HEK293 (cell line): ENCODE results near the gene STC2.
A peak's percentile ranks its signal among the peaks of the same experiment; 100 is the strongest.

Source experiments
- MZF1 ChIP-seq: fragments of 450-650 bp; formaldehyde crosslinking; IDR thresholded peaks from 2 replicates; pipeline ENCODE4 v1.5.1; 2017; ENCODE audit warnings: missing biosample characterization, missing genetic modification characterization, borderline replicate concordance
- OSR2 ChIP-seq: fragments of 450-650 bp; formaldehyde crosslinking; IDR thresholded peaks from 2 replicates; pipeline ENCODE4 v1.5.1; 2016; ENCODE audit warnings: missing biosample characterization, missing genetic modification characterization
- SALL2 ChIP-seq: fragments of 450-650 bp; formaldehyde crosslinking; IDR thresholded peaks from 2 replicates; pipeline ENCODE4 v1.5.0; 2017; ENCODE audit warnings: missing biosample characterization, mild to moderate bottlenecking, missing genetic modification characterization, borderline replicate concordance
- TRIM28 ChIP-seq: IDR thresholded peaks from 2 replicates; pipeline ENCODE4 v1.6.1; 2011; ENCODE audit warnings: low read length, control low read depth, borderline replicate concordance
- ZBTB21 ChIP-seq: fragments of 450-650 bp; formaldehyde crosslinking; IDR thresholded peaks from 2 replicates; pipeline ENCODE4 v1.5.1; 2017; ENCODE audit warnings: missing biosample characterization, missing genetic modification characterization
- ZBTB49 ChIP-seq: fragments of 450-650 bp; formaldehyde crosslinking; IDR thresholded peaks from 2 replicates; pipeline ENCODE4 v1.5.1; 2016; ENCODE audit warnings: missing biosample characterization, missing genetic modification characterization, low read depth
- ZFP41 ChIP-seq: fragments of 450-650 bp; formaldehyde crosslinking; IDR thresholded peaks from 2 replicates; pipeline ENCODE4 v1.5.1; 2016; ENCODE audit warnings: missing biosample characterization, missing genetic modification characterization, borderline replicate concordance
- ZNF112 ChIP-seq: fragments of 450-650 bp; formaldehyde crosslinking; IDR thresholded peaks from 2 replicates; pipeline ENCODE4 v1.5.0; 2017; ENCODE audit warnings: missing biosample characterization, missing genetic modification characterization
- ZNF18 ChIP-seq: fragments of 450-650 bp; formaldehyde crosslinking; IDR thresholded peaks from 2 replicates; pipeline ENCODE4 v1.5.1; 2016; ENCODE audit warnings: missing biosample characterization, missing genetic modification characterization
- ZNF184 ChIP-seq: fragments of 450-650 bp; IDR thresholded peaks from 2 replicates; pipeline ENCODE4 v1.5.1; 2018; ENCODE audit warnings: missing biosample characterization, mild to moderate bottlenecking, missing genetic modification characterization
- ZNF324 ChIP-seq: fragments of 450-650 bp; formaldehyde crosslinking; IDR thresholded peaks from 2 replicates; pipeline ENCODE4 v1.5.1; 2016; ENCODE audit warnings: missing biosample characterization, missing genetic modification characterization
- ZNF335 ChIP-seq: fragments of 450-650 bp; formaldehyde crosslinking; conservative IDR thresholded peaks from 2 replicates; pipeline ENCODE4 v1.5.1; 2016; ENCODE audit warnings: missing biosample characterization, missing genetic modification characterization
- ZNF37A ChIP-seq: fragments of 450-650 bp; IDR thresholded peaks from 2 replicates; pipeline ENCODE4 v1.5.1; 2018; ENCODE audit warnings: missing biosample characterization, missing genetic modification characterization
- ZNF423 ChIP-seq: fragments of 450-650 bp; formaldehyde crosslinking; IDR thresholded peaks from 2 replicates; pipeline ENCODE4 v1.5.1; 2016; ENCODE audit warnings: missing biosample characterization, missing genetic modification characterization
- ZNF514 ChIP-seq: fragments of 450-650 bp; formaldehyde crosslinking; IDR thresholded peaks from 2 replicates; pipeline ENCODE4 v1.5.1; 2016; ENCODE audit warnings: missing biosample characterization, missing genetic modification characterization
- ZNF654 ChIP-seq: fragments of 450-650 bp; formaldehyde crosslinking; IDR thresholded peaks from 2 replicates; pipeline ENCODE4 v1.5.1; 2016; ENCODE audit warnings: low read depth, missing biosample characterization, missing genetic modification characterization
- ZNF658 ChIP-seq: fragments of 450-650 bp; formaldehyde crosslinking; IDR thresholded peaks from 2 replicates; pipeline ENCODE4; 2016; ENCODE audit warnings: missing biosample characterization, missing genetic modification characterization
- TF ChIP-seq, protein P1 (sequence below): fragments of 450-650 bp; formaldehyde crosslinking; IDR thresholded peaks from 2 replicates; pipeline ENCODE4 v1.5.1; 2017; ENCODE audit warnings: missing biosample characterization, missing genetic modification characterization
- TF ChIP-seq, protein P2 (sequence below): fragments of 450-650 bp; formaldehyde crosslinking; IDR thresholded peaks from 2 replicates; pipeline ENCODE4 v1.5.1; 2016; ENCODE audit warnings: missing biosample characterization, missing genetic modification characterization
- TF ChIP-seq, protein P3 (sequence below): fragments of 450-650 bp; formaldehyde crosslinking; IDR thresholded peaks from 2 replicates; pipeline ENCODE4 v1.5.1; 2016; ENCODE audit warnings: missing biosample characterization, missing genetic modification characterization, borderline replicate concordance
- TF ChIP-seq, protein P4 (sequence below): fragments of 450-650 bp; formaldehyde crosslinking; IDR thresholded peaks from 2 replicates; pipeline ENCODE4 v1.5.1; 2016; ENCODE audit warnings: missing biosample characterization, missing genetic modification characterization

Gene STC2

GRCh38 chr5:173315495-173316338, 12.5 kb downstream of the STC2 start (continued):
- TF ChIP-seq ZNF184 = 0 out of 2 replicates have a peak, but pooled peaks have one; percentile 31
- TF ChIP-seq ZNF324 = peak; percentile 50
- no peak for TF ChIP-seq SALL2 (tag by site-specific recombination)
- peak; percentile 91 for TF ChIP-seq OSR2 (tag by site-specific recombination)
- TF ChIP-seq, protein P1, sequence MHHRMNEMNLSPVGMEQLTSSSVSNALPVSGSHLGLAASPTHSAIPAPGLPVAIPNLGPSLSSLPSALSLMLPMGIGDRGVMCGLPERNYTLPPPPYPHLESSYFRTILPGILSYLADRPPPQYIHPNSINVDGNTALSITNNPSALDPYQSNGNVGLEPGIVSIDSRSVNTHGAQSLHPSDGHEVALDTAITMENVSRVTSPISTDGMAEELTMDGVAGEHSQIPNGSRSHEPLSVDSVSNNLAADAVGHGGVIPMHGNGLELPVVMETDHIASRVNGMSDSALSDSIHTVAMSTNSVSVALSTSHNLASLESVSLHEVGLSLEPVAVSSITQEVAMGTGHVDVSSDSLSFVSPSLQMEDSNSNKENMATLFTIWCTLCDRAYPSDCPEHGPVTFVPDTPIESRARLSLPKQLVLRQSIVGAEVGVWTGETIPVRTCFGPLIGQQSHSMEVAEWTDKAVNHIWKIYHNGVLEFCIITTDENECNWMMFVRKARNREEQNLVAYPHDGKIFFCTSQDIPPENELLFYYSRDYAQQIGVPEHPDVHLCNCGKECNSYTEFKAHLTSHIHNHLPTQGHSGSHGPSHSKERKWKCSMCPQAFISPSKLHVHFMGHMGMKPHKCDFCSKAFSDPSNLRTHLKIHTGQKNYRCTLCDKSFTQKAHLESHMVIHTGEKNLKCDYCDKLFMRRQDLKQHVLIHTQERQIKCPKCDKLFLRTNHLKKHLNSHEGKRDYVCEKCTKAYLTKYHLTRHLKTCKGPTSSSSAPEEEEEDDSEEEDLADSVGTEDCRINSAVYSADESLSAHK (tag by site-specific recombination) = peak; percentile 66
- no peak for TF ChIP-seq ZNF514 (tag by site-specific recombination)
- TF ChIP-seq, protein P2, sequence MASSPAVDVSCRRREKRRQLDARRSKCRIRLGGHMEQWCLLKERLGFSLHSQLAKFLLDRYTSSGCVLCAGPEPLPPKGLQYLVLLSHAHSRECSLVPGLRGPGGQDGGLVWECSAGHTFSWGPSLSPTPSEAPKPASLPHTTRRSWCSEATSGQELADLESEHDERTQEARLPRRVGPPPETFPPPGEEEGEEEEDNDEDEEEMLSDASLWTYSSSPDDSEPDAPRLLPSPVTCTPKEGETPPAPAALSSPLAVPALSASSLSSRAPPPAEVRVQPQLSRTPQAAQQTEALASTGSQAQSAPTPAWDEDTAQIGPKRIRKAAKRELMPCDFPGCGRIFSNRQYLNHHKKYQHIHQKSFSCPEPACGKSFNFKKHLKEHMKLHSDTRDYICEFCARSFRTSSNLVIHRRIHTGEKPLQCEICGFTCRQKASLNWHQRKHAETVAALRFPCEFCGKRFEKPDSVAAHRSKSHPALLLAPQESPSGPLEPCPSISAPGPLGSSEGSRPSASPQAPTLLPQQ (tag by site-specific recombination) = peak; percentile 54; the same call in 1 of the 2 replicates
- TF ChIP-seq ZNF37A (tag by site-specific recombination) = no peak
- no peak for TF ChIP-seq ZFP41
- TF ChIP-seq, protein P3, sequence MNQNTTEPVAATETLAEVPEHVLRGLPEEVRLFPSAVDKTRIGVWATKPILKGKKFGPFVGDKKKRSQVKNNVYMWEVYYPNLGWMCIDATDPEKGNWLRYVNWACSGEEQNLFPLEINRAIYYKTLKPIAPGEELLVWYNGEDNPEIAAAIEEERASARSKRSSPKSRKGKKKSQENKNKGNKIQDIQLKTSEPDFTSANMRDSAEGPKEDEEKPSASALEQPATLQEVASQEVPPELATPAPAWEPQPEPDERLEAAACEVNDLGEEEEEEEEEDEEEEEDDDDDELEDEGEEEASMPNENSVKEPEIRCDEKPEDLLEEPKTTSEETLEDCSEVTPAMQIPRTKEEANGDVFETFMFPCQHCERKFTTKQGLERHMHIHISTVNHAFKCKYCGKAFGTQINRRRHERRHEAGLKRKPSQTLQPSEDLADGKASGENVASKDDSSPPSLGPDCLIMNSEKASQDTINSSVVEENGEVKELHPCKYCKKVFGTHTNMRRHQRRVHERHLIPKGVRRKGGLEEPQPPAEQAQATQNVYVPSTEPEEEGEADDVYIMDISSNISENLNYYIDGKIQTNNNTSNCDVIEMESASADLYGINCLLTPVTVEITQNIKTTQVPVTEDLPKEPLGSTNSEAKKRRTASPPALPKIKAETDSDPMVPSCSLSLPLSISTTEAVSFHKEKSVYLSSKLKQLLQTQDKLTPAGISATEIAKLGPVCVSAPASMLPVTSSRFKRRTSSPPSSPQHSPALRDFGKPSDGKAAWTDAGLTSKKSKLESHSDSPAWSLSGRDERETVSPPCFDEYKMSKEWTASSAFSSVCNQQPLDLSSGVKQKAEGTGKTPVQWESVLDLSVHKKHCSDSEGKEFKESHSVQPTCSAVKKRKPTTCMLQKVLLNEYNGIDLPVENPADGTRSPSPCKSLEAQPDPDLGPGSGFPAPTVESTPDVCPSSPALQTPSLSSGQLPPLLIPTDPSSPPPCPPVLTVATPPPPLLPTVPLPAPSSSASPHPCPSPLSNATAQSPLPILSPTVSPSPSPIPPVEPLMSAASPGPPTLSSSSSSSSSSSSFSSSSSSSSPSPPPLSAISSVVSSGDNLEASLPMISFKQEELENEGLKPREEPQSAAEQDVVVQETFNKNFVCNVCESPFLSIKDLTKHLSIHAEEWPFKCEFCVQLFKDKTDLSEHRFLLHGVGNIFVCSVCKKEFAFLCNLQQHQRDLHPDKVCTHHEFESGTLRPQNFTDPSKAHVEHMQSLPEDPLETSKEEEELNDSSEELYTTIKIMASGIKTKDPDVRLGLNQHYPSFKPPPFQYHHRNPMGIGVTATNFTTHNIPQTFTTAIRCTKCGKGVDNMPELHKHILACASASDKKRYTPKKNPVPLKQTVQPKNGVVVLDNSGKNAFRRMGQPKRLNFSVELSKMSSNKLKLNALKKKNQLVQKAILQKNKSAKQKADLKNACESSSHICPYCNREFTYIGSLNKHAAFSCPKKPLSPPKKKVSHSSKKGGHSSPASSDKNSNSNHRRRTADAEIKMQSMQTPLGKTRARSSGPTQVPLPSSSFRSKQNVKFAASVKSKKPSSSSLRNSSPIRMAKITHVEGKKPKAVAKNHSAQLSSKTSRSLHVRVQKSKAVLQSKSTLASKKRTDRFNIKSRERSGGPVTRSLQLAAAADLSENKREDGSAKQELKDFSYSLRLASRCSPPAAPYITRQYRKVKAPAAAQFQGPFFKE (tag by site-specific recombination) = no peak
- peak; percentile 71 for TF ChIP-seq ZNF18 (tag by site-specific recombination)
- TF ChIP-seq ZBTB49 (tag by site-specific recombination) = no peak
- TF ChIP-seq, protein P4, sequence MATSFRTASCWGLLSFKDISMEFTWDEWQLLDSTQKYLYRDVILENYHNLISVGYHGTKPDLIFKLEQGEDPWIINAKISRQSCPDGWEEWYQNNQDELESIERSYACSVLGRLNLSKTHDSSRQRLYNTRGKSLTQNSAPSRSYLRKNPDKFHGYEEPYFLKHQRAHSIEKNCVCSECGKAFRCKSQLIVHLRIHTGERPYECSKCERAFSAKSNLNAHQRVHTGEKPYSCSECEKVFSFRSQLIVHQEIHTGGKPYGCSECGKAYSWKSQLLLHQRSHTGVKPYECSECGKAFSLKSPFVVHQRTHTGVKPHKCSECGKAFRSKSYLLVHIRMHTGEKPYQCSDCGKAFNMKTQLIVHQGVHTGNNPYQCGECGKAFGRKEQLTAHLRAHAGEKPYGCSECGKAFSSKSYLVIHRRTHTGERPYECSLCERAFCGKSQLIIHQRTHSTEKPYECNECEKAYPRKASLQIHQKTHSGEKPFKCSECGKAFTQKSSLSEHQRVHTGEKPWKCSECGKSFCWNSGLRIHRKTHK = no peak
- peak; percentile 76; the same call in 1 of the 2 replicates for TF ChIP-seq MZF1 (tag by site-specific recombination)
- no peak for TF ChIP-seq ZNF658 (tag by site-specific recombination)
- no peak for TF ChIP-seq ZNF654 (tag by site-specific recombination)
- peak; percentile 32 for TF ChIP-seq ZNF335 (tag by site-specific recombination)
- peak; percentile 67 for TF ChIP-seq ZNF423 (tag by site-specific recombination)
- TF ChIP-seq ZBTB21 (tag by site-specific recombination) = peak; percentile 78
- no peak for TF ChIP-seq ZNF112
- TF ChIP-seq TRIM28 = peak; percentile 93
